Skeletal muscle satellite cell (primary cell): ENCODE measurements around the gene EXOSC10. TPM values are rescaled to one million over a fixed set of nuclear protein-coding genes. Genes with fewer than 3 reads are reported as not detected.

Source experiments
- H3K27me3 ChIP-seq: 2 replicates; pipeline ENCODE4 v1.7.0; 2013; ENCODE audit warnings: low read length; ENCODE audit not compliant: control insufficient read depth, insufficient read depth
- H3K36me3 ChIP-seq: 2 replicates; pipeline ENCODE4 v1.7.0; 2013; ENCODE audit warnings: mild to moderate bottlenecking, control low read depth, low read length; ENCODE audit not compliant: insufficient read depth
- H3K4me1 ChIP-seq: 2 replicates; pipeline ENCODE4 v1.7.0; 2013; ENCODE audit warnings: low read length; ENCODE audit not compliant: control insufficient read depth, insufficient read depth
- H3K4me2 ChIP-seq: 2 replicates; pipeline ENCODE4 v1.7.0; 2013; ENCODE audit warnings: mild to moderate bottlenecking, low read length
- H3K4me3 ChIP-seq: 2 replicates; pipeline ENCODE4 v1.7.0; 2013; ENCODE audit warnings: low read length
- H3K9ac ChIP-seq: 2 replicates; pipeline ENCODE4 v1.7.0; 2013; ENCODE audit warnings: mild to moderate bottlenecking, low read depth, low read length, moderate library complexity
- H3K9me3 ChIP-seq: replicated peaks from 2 replicates; pipeline ENCODE4 v1.7.0; 2013; ENCODE audit warnings: mild to moderate bottlenecking, control low read depth, low read length
- total RNA-seq: library from RNA; depleted of rRNA; stranded (reverse); fragments of >200 nt; gene quantifications from 2 replicates; pipeline ENCODE4 v1.2.3, GENCODE V29; 2012; rRNA removed

EXOSC10 gene
- 44.6 and 48.1 TPM in 2 replicates for total RNA-seq

GRCh38 chr1:11099310-11100148 is at the start of gene EXOSC10:
EXOSC10 (minus strand) TSS chr1:11099869; CDS start chr1:11099831, 38 bp downstream.
- Histone ChIP-seq H3K9ac (peak within 1 kb of the TSS; percentile 99), H3K36me3 (peaks cover 20% of the 10 kb centered on the region), H3K4me2 (peak within 1 kb of the TSS; percentile 82), H3K27me3 (no peaks in the 10 kb centered on the region), H3K4me1 (peaks cover 12% of the 10 kb centered on the region), H3K4me3 (peak within 1 kb of the TSS; percentile 99), H3K9me3 (no peaks in the 10 kb centered on the region)

GRCh38 chr1:11147197-11147770 is 47.6 kb upstream of the EXOSC10 start:
- Histone ChIP-seq H3K9ac (no peak overlapping the region), H3K4me1 (peaks cover 22% of the 10 kb centered on the region), H3K36me3 (peaks cover 68% of the 10 kb centered on the region), H3K4me3 (no peak overlapping the region), H3K9me3 (no peaks in the 10 kb centered on the region), H3K27me3 (no peaks in the 10 kb centered on the region), H3K4me2 (no peak overlapping the region)

DNA sequence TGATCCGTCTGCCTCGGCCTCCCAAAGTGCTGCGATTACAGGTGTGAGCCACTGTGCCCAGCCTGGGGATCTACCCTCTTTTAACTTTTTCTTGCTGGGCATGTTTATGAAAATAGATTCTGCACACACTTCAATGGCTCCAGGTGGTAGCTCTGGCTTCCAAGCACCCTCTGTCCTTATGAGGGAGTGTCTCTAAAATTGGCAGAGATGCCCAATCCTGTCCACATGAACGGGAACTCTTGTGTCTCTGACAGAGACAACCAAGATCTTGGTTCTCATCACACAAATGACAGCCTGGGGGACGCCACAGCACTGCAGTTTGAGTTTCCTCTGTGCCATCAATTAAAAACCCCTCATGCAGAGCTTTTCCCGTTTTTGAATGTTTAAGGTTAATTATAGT is 46.1 kb upstream of the EXOSC10 start:
- Histone ChIP-seq H3K27me3 (no peaks in the 10 kb centered on the region), H3K36me3 (peaks cover 62% of the 10 kb centered on the region), H3K4me3 (no peak overlapping the region), H3K9ac (no peak overlapping the region), H3K4me1 (peaks cover 15% of the 10 kb centered on the region), H3K9me3 (no peaks in the 10 kb centered on the region), H3K4me2 (no peak overlapping the region)

DNA sequence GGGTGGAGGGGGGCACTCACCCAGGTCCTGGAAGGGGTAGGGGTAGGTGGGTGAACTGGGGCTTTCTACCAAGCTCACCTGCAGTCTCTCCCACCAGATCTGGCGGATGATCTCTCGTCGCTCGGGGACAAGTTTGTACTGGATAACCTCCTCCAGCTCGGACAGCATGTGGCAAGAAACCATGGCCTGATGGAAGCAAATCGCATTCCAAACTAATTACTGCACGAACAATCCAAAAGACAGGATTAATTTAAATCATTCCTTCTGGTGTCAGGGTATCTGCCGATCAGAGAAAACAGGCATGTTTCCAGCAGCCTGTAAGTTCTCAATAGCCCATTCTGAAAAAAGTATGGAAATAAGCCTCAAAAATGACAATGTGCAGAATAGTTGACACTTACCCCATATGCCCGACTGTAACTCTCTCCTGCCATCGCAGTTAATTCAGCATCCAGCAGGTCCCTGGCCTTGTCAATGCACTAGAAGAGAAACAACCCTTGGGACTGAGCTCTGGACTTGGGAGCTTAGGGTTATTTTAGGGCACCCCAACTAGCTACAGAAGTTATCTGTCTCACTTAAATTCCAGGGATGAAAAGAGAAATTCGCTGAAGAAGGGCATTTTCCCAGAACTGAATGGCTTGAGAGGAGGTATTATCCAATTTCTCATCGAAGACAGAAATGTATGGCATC is 45.0 kb upstream of the EXOSC10 start:
- no peak overlapping the region for H3K4me3 ChIP-seq
- no peak overlapping the region for H3K9ac ChIP-seq
- no peak overlapping the region for H3K4me2 ChIP-seq
- peaks cover 15% of the 10 kb centered on the region for H3K4me1 ChIP-seq
- H3K9me3 ChIP-seq = no peaks in the 10 kb centered on the region
- peaks cover 59% of the 10 kb centered on the region for H3K36me3 ChIP-seq
- no peaks in the 10 kb centered on the region for H3K27me3 ChIP-seq

GRCh38 chr1:11143907-11144306 is 44.2 kb upstream of the EXOSC10 start:
- peaks cover 51% of the 10 kb centered on the region for H3K36me3 ChIP-seq

DNA sequence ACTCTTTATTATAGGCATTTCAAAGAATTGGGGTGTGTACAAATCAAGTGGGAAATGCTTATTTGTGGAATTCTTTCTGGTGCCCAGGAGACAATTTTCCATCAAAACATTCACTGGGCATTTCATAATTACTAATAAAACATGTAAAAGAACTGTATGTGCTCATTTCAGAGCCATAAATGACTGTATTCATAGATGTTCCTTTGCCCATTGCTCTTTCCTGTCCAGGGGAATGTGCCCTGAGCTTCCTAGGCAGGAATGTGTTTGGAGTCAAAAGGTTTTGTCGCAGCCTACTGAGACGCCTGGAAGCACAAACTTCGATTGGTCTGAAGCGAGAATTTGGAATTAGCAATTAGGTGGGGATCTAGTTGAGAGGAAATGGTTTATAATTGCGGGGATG is 43.7 kb upstream of the EXOSC10 start:
- Histone ChIP-seq H3K36me3 (peaks cover 53% of the 10 kb centered on the region), H3K4me3 (no peak overlapping the region), H3K4me2 (no peak overlapping the region), H3K9me3 (no peaks in the 10 kb centered on the region), H3K27me3 (no peaks in the 10 kb centered on the region), H3K9ac (no peak overlapping the region), H3K4me1 (peaks cover 26% of the 10 kb centered on the region)

More at GRCh38 chr1:11143907-11144306, 44.2 kb upstream of the EXOSC10 start:
- Histone ChIP-seq H3K9ac (no peak overlapping the region), H3K4me2 (no peak overlapping the region), H3K4me1 (peaks cover 21% of the 10 kb centered on the region), H3K27me3 (no peaks in the 10 kb centered on the region), H3K4me3 (no peak overlapping the region), H3K9me3 (no peaks in the 10 kb centered on the region)

- Histone ChIP-seq H3K9ac (no peak overlapping the region), H3K27me3 (no peaks in the 10 kb centered on the region)
Observed at GRCh38 chr1:11142618-11143391, 43.1 kb upstream of the EXOSC10 start.

DNA sequence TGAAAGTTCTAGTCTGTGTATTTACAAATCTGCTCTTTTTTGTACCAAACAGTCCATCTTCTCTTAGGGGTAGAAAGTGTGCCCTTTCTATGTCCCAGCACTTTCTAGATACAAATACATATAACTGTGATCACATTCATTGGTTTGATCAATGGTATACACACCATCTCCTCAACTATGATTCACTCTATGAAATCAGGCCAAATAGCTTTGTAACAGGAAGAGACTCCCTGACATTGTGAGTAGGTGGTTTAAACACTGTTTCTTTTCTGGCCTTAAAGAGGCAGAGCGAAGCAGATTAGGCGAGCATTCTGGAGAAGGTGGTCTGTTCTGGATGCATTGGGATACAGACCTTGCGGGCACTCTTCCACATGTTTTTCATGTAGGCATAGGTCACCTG is 39.3 kb upstream of the EXOSC10 start:
- Histone ChIP-seq H3K27me3 (no peaks in the 10 kb centered on the region), H3K4me1 (peaks cover 42% of the 10 kb centered on the region), H3K4me2 (peak overlapping the region; percentile 8), H3K36me3 (peaks cover 33% of the 10 kb centered on the region), H3K9ac (no peak overlapping the region), H3K9me3 (no peaks in the 10 kb centered on the region), H3K4me3 (no peak overlapping the region)

More at GRCh38 chr1:11142618-11143391, 43.1 kb upstream of the EXOSC10 start:
- Histone ChIP-seq H3K4me2 (no peak overlapping the region), H3K4me3 (no peak overlapping the region), H3K36me3 (peaks cover 56% of the 10 kb centered on the region), H3K4me1 (peaks cover 27% of the 10 kb centered on the region), H3K9me3 (no peaks in the 10 kb centered on the region)

GRCh38 chr1:11138029-11138428 is 38.4 kb upstream of the EXOSC10 start:
- H3K36me3 ChIP-seq = peaks cover 34% of the 10 kb centered on the region
- peaks cover 37% of the 10 kb centered on the region for H3K4me1 ChIP-seq
- H3K4me3 ChIP-seq = no peak overlapping the region
- H3K4me2 ChIP-seq = no peak overlapping the region
- no peaks in the 10 kb centered on the region for H3K27me3 ChIP-seq
- H3K9ac ChIP-seq = no peak overlapping the region
- H3K9me3 ChIP-seq = no peaks in the 10 kb centered on the region

DNA sequence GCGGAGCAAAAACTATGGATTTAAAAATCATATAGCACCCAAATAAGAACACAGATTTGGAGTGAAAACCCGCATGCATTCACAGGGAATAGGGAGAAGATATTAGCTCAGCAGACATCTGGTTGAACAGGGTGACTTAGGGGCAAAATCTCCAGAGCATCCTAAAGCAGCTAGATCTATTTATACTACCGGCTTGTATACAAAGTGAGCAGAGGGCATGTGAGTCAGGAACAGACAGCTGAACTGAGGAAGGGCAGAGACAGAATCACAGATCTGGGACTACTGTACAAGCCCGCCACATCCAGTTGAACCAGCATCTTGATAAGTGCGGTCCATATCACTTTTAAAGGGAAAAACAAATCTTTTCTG is 35.2 kb upstream of the EXOSC10 start:
- Histone ChIP-seq H3K4me1 (peaks cover 34% of the 10 kb centered on the region), H3K36me3 (peaks cover 52% of the 10 kb centered on the region), H3K9me3 (no peaks in the 10 kb centered on the region)

More for the DNA sequence above, 35.2 kb upstream of the EXOSC10 start:
- H3K9ac ChIP-seq = no peak overlapping the region
- peak overlapping the region; percentile 42 for H3K4me2 ChIP-seq
- no peaks in the 10 kb centered on the region for H3K27me3 ChIP-seq
- no peak overlapping the region for H3K4me3 ChIP-seq
